ENCODE data around the gene MYO9A.
A peak's percentile ranks its signal among the peaks of the same experiment; 100 is the strongest.
"Not testable (repeated sequence)": the region's sequence is repeated elsewhere in the genome, so short reads cannot be mapped to it uniquely, and the experiment has no call there.

MYO9A gene

GRCh38 chr15:72086920-72087648, 30.9 kb downstream of the MYO9A start:
- DNase-seq: no peak

- DNase-seq: no peak
These were observed 31.8 kb downstream of the MYO9A start for GRCh38 chr15:72086010-72086697.

- DNase-seq: no peak
These were observed 35.8 kb downstream of the MYO9A start for GRCh38 chr15:72082176-72082575.

- peak; percentile 22 for DNase-seq
These were observed 39.1 kb downstream of the MYO9A start for GRCh38 chr15:72078887-72079286.

- no peak for DNase-seq
These were observed 40.0 kb downstream of the MYO9A start for GRCh38 chr15:72077950-72078349.

GRCh38 chr15:72074335-72075060, 43.5 kb downstream of the MYO9A start:
- DNase-seq: no peak

GRCh38 chr15:72071448-72071825, 46.5 kb downstream of the MYO9A start:
- DNase-seq: not testable (repeated sequence)

GRCh38 chr15:72070817-72071447, 47.0 kb downstream of the MYO9A start:
- no peak for DNase-seq

GRCh38 chr15:72068856-72069255, 49.1 kb downstream of the MYO9A start:
- DNase-seq: no peak

- DNase-seq: no peak
These were observed 52.1 kb downstream of the MYO9A start for GRCh38 chr15:72065801-72066200.

- no peak for DNase-seq
These were observed 54.8 kb downstream of the MYO9A start for GRCh38 chr15:72063186-72063585.

GRCh38 chr15:72062319-72062718, 55.6 kb downstream of the MYO9A start:
- DNase-seq: no peak

GRCh38 chr15:72060687-72061250, 57.2 kb downstream of the MYO9A start:
- DNase-seq: no peak

- no peak for DNase-seq
These were observed 59.4 kb downstream of the MYO9A start for GRCh38 chr15:72058585-72058984.

GRCh38 chr15:72057548-72058091, 60.3 kb downstream of the MYO9A start:
- no peak for DNase-seq

GRCh38 chr15:72056217-72056616, 61.7 kb downstream of the MYO9A start:
- not testable (repeated sequence) for DNase-seq

- DNase-seq: not testable (repeated sequence)
These were observed 64.7 kb downstream of the MYO9A start for GRCh38 chr15:72053297-72053696.

- no peak for DNase-seq
These were observed 67.2 kb downstream of the MYO9A start for GRCh38 chr15:72050700-72051099.

- no peak for DNase-seq
These were observed 70.9 kb downstream of the MYO9A start for GRCh38 chr15:72047020-72047419.

GRCh38 chr15:72044956-72045355, 73.0 kb downstream of the MYO9A start:
- DNase-seq: no peak

- DNase-seq: no peak
These were observed 75.1 kb downstream of the MYO9A start for GRCh38 chr15:72042865-72043264.

GRCh38 chr15:72042054-72042453, 75.9 kb downstream of the MYO9A start:
- DNase-seq: no peak

GRCh38 chr15:72037321-72037720, 80.6 kb downstream of the MYO9A start:
- DNase-seq: peak; percentile 3
